ENCODE data around the gene ARFGAP2.

ARFGAP2 gene

GRCh38 chr11:47186700-47187695, 10.3 kb upstream of the ARFGAP2 start:
- DNase-seq: peak in 3 of 4 experiments; percentile 42 to 46 (median 46)

GRCh38 chr11:47186076-47186699, 9.5 kb upstream of the ARFGAP2 start, which contains the start of gene PACSIN3:
TSS of gene PACSIN3 (minus strand) at chr11:47186434. CDS start at chr11:47182727, 3,707 bp downstream.
- peak; percentile 44 to 70 (median 57) for DNase-seq

- DNase-seq: no peak
Measured at GRCh38 chr11:47185305-47186075, 8.8 kb upstream of the ARFGAP2 start.

GRCh38 chr11:47184711-47185304, 8.1 kb upstream of the ARFGAP2 start:
- no peak for DNase-seq

- DNase-seq: no peak
Measured at GRCh38 chr11:47183969-47184368, 7.3 kb upstream of the ARFGAP2 start.

GRCh38 chr11:47183031-47183856, 6.6 kb upstream of the ARFGAP2 start:
- no peak for DNase-seq

- no peak for DNase-seq
Measured at GRCh38 chr11:47182380-47182779, 5.7 kb upstream of the ARFGAP2 start.

GRCh38 chr11:47181271-47181670, 4.6 kb upstream of the ARFGAP2 start:
- no peak for DNase-seq

GRCh38 chr11:47180006-47180787, 3.5 kb upstream of the ARFGAP2 start:
- DNase-seq: no peak

- DNase-seq: peak; percentile 40 to 72 (median 62)
Measured at GRCh38 chr11:47179655-47179991, 2.9 kb upstream of the ARFGAP2 start.

GRCh38 chr11:47178737-47179654, 2.3 kb upstream of the ARFGAP2 start:
- no peak for DNase-seq

GRCh38 chr11:47178316-47178715, 1.6 kb upstream of the ARFGAP2 start:
- DNase-seq: no peak

- DNase-seq: no peak
Measured at GRCh38 chr11:47177846-47178245, 1.2 kb upstream of the ARFGAP2 start.

- peak; percentile 85 to 92 (median 89) for DNase-seq
Measured at GRCh38 chr11:47177229-47177845, 658 bp upstream of the ARFGAP2 start.

- DNase-seq: peak in 3 of 4 experiments; percentile 78 to 86 (median 78)
Measured at GRCh38 chr11:47175746-47176327, 842 bp downstream of the ARFGAP2 start.

GRCh38 chr11:47172740-47173336, 3.8 kb downstream of the ARFGAP2 start:
- DNase-seq: no peak

GRCh38 chr11:47171856-47172255, 4.8 kb downstream of the ARFGAP2 start:
- DNase-seq: no peak

Measured in suppressor macrophage (primary cell).